Activated CD8-positive, alpha-beta T cell treated with anti-CD3 and anti-CD28 coated beads for 36 hours (primary cell): ENCODE measurements around the gene FXYD3. TPM values are rescaled to one million over a fixed set of nuclear protein-coding genes. Genes with fewer than 3 reads are reported as not detected.

ENCODE experiments used
- ATAC-seq: fragments of 200-7000 bp; cut with Tn5 transposase; one replicate; pipeline ENCODE4 v1.10.0; 2021; ENCODE audit warnings: mild to moderate bottlenecking, moderate library complexity
- CTCF ChIA-PET: fragments of 350-600 bp; sonication (Branson Sonifier 250); formaldehyde crosslinking; loops from one replicate; lab custom pipeline; 2021; ENCODE audit warnings: antibody characterized with exemption; lab: Charles Lee
- POLR2A ChIA-PET: fragments of 350-600 bp; sonication (Branson Sonifier 250); formaldehyde crosslinking; loops from one replicate; lab custom pipeline; 2021; ENCODE audit warnings: antibody characterized with exemption; lab: Charles Lee
- DNase-seq: peaks from one replicate; pipeline ENCODE4 v3.0.0-alpha.2; 2020
- H3K27ac Mint-ChIP-seq: one replicate; pipeline ENCODE4 v1.8.0; 2021; ENCODE audit warnings: mild to moderate bottlenecking, mixed read lengths
- H3K27me3 Mint-ChIP-seq: one replicate; pipeline ENCODE4 v1.8.0; 2021; ENCODE audit warnings: mixed read lengths
- H3K36me3 Mint-ChIP-seq: one replicate; pipeline ENCODE4 v1.8.0; 2021; ENCODE audit warnings: low read depth, mixed read lengths
- H3K4me1 Mint-ChIP-seq: one replicate; pipeline ENCODE4 v1.8.0; 2021; ENCODE audit warnings: low read depth, mixed read lengths
- H3K4me3 Mint-ChIP-seq: one replicate; pipeline ENCODE4 v1.8.0; 2021; ENCODE audit warnings: mild to moderate bottlenecking, moderate library complexity, mixed read lengths
- H3K9me3 Mint-ChIP-seq: one replicate; pipeline ENCODE4 v1.8.0; 2021; ENCODE audit warnings: mixed read lengths
- intact Hi-C: fragments of 100-400 bp; cut with micrococcal nuclease; formaldehyde crosslinking; loops from one replicate; pipeline ENCODE4 v1.10.0; 2022
- total RNA-seq, 2 experiments: library from RNA; stranded (reverse); gene quantifications; one replicate each; pipeline ENCODE4 v1.2.3, GENCODE V29; 2021
- TF ChIP-seq, protein P1 (sequence below): fragments of 200-600 bp; IDR thresholded peaks from one replicate; pipeline ENCODE4 v1.8.0; 2022; ENCODE audit warnings: antibody characterized with exemption, mild to moderate bottlenecking

The FXYD3 gene, protein sequence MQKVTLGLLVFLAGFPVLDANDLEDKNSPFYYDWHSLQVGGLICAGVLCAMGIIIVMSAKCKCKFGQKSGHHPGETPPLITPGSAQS
- total RNA-seq: not detected

DNA sequence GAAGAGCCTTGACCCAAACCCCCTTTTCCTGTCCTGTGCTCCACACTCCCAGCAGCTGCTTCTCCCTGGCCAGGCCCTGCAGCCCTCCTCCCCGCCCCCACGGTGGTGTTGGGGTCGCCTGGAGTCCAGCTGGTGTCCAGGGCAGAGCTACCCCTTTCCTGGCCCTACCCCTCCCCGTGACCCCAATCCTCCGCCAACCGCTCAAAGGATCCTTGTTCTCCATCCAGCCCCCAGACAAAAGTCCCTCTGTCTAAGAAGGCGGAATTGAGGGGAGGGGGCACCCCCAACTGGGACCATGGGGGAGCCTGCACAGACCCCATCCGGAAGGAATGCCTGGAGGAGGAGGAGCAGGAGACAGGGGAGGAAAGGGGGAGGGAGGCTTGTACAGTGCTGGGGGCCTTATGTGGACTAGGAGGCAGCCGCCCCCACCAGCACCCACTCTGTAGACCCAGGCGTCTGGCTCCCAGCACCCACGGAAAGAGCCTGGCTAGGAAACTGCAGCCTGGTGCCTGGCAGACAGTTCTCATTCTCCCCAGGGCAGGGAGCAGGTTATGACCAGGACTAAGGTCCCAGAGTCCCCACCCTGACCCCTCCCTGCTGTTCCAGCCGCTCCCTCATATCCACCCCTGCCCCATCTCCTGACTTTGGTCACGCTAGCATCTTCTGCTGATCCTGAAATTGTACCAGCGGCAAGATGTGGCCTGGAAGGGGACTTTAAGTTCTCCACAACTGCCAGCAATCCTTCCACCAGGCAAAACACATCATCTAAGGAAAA is at the start of gene FXYD3:
FXYD3 (plus strand) TSS at position 647 of the 775 bp plus-strand sequence. CDS start 3,554 bp downstream, outside the sequence.
- H3K9me3 Mint-ChIP-seq: no peaks in the 10 kb centered on the region
- peak within 1 kb of the TSS; percentile 19 for H3K4me3 Mint-ChIP-seq
- TF ChIP-seq, protein P1, sequence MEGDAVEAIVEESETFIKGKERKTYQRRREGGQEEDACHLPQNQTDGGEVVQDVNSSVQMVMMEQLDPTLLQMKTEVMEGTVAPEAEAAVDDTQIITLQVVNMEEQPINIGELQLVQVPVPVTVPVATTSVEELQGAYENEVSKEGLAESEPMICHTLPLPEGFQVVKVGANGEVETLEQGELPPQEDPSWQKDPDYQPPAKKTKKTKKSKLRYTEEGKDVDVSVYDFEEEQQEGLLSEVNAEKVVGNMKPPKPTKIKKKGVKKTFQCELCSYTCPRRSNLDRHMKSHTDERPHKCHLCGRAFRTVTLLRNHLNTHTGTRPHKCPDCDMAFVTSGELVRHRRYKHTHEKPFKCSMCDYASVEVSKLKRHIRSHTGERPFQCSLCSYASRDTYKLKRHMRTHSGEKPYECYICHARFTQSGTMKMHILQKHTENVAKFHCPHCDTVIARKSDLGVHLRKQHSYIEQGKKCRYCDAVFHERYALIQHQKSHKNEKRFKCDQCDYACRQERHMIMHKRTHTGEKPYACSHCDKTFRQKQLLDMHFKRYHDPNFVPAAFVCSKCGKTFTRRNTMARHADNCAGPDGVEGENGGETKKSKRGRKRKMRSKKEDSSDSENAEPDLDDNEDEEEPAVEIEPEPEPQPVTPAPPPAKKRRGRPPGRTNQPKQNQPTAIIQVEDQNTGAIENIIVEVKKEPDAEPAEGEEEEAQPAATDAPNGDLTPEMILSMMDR: no peak
- H3K36me3 Mint-ChIP-seq: no peaks in the 10 kb centered on the region
- POLR2A ChIA-PET: no interaction called here
- ATAC-seq: no peak
- intact Hi-C loops: no loop called here
- no peak for DNase-seq
- H3K4me1 Mint-ChIP-seq: peaks cover 5% of the 10 kb centered on the region
- H3K27me3 Mint-ChIP-seq: no peaks in the 10 kb centered on the region
- no peak within 1 kb of the TSS for H3K27ac Mint-ChIP-seq
- CTCF ChIA-PET: interaction anchor here (0.7 to 2.5 kb wide), 19 partner anchors 8 to 277 kb away, joined by 3 to 11 read pairs (median 3); partner anchors contain the start of genes FXYD5, HAMP and LGI4

DNA sequence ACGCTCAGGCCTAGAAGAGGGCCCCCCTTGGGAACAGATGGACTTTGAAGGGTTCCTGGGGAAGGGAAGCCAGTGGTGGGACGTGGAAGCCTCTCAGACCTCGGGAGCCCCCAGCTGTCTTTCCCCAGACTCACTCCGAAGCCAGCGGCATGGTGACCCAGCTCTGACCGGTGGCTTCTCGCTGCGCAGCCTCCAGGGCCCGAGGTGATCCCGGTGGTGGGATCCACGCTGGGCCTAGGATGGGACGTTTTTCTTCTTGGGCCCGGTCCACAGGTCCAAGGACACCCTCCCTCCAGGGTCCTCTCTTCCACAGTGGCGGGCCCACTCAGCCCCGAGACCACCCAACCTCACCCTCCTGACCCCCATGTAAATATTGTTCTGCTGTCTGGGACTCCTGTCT is 49.5 kb upstream of the FXYD3 start:
- intact Hi-C loops: loop anchor here (2.0 kb wide), 1 partner anchor 69 kb away; the partner anchor contains the start of gene LGI4
- TF ChIP-seq, protein P1: no peak
- ChIA-PET POLR2A (interaction anchor here (0.9 to 1.2 kb wide), 3 partner anchors 17 to 229 kb away, joined by 3 read pairs; no protein-coding TSS in a partner anchor), CTCF (interaction anchor here (0.6 to 2.7 kb wide), 36 partner anchors 8 to 385 kb away, joined by 3 to 42 read pairs (median 5); partner anchors contain the start of gene LGI4)
- Mint-ChIP-seq H3K4me1 (peaks cover 20% of the 10 kb centered on the region), H3K4me3 (no peak overlapping the region), H3K36me3 (no peaks in the 10 kb centered on the region), H3K27me3 (no peaks in the 10 kb centered on the region), H3K9me3 (peaks cover 6% of the 10 kb centered on the region), H3K27ac (no peak overlapping the region)
- DNase-seq: no peak
- ATAC-seq: no peak

DNA sequence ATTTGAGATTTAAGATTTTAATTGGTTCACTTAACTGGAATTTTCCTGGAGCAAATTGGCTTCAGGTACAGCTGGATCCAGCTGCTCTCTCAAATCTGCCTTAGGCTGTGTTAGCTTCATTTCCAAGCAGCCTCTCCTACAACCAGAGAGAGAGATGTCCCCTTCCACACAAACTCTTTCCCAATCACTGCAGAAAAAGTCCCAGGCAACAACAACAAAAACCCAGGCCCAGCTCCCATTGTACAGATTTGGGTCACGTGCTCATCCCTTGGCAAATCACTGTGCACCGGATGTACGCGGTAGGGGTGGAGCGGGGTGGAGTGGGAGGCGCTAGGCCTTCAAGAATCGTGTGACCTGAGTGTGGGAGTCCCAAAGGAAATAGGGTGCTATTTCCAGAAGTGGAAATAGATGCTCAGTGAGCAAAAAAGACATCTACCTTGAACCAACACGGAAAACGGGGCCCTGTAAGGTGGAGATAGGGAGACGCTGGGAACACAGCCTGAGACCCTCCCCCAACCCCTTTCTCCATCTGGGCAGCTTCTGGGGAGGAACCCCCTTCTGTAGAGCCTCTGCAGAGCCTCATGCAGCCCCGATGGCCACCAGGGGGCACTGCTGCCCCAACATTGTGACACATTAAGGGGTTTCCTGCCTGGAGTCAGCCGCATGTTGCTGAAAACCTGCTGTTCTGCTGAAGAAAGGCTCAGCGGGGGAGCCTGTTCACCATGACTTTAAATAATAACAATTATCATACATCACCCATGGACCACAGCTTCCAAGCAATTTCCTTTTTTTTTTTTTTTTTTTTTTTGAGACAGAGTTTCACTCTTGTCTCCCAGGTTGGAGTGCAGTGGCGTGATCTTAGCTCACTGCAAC is 48.7 kb upstream of the FXYD3 start:
- H3K4me3 Mint-ChIP-seq: peak overlapping the region; percentile 57
- CTCF ChIA-PET: interaction anchor here (0.6 to 2.7 kb wide), 50 partner anchors 9 to 641 kb away, joined by 3 to 42 read pairs (median 4); partner anchors contain the start of genes FXYD3 and LGI4
- H3K27me3 Mint-ChIP-seq: no peaks in the 10 kb centered on the region

DNA sequence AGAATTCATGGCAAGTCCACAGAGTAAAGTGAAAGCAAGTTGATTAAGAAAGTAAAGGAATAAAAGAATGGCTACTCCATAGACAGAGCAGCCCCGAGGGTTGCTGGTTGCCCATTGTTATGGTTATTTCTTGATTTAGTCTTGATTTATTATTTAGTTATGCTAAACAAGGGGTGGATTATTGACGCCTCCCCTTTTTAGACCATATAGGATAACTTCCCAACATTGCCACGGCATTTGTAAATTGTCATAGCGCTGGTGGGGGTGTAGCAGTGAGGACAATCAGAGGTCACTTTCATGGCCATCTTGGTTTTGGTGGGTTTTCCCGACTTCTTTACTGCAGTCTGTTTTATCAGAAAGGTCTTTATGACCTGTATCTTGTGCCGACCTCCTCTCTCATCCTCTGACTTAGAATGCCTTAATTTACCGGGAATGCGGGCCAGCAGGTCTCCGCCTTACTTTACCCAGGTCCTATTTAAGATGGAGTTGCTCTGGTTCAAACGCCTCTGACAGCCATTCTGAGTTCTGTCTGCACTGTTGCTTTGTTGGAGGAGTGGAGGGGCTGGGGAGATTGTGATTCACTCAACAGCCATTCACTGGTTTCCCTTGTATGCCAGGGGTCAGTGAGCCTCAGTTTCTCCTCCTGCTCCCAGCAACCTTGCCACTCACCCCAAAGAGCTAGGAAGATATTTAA is 46.5 kb upstream of the FXYD3 start:
- peaks cover 6% of the 10 kb centered on the region for H3K9me3 Mint-ChIP-seq
- no peak overlapping the region for H3K4me3 Mint-ChIP-seq
- H3K27ac Mint-ChIP-seq: no peak overlapping the region
- DNase-seq (no peak), ATAC-seq (no peak)
- no peaks in the 10 kb centered on the region for H3K36me3 Mint-ChIP-seq
- no peaks in the 10 kb centered on the region for H3K27me3 Mint-ChIP-seq
- intact Hi-C loops: no loop called here
- ChIA-PET POLR2A (no interaction called here), CTCF (interaction anchor here (1.2 to 2.6 kb wide), 7 partner anchors 13 to 72 kb away, joined by 3 to 10 read pairs (median 4); partner anchors contain the start of gene LGI4)
- TF ChIP-seq, protein P1: no peak
- peaks cover 12% of the 10 kb centered on the region for H3K4me1 Mint-ChIP-seq

More for the DNA sequence above, 48.7 kb upstream of the FXYD3 start:
- no peaks in the 10 kb centered on the region for H3K36me3 Mint-ChIP-seq
- ATAC-seq (peak; percentile 92), DNase-seq (peak; percentile 97)
- H3K4me1 Mint-ChIP-seq: peaks cover 20% of the 10 kb centered on the region
- TF ChIP-seq, protein P1: peak; percentile 86
- H3K27ac Mint-ChIP-seq: peak overlapping the region; percentile 55
- intact Hi-C loops: loop anchor here (2.0 kb wide), 1 partner anchor 68 kb away; the partner anchor contains the start of gene LGI4
- POLR2A ChIA-PET: interaction anchor here (0.6 to 1.4 kb wide), 6 partner anchors 8 to 228 kb away, joined by 3 to 4 read pairs (median 3); no protein-coding TSS in a partner anchor
- peaks cover 6% of the 10 kb centered on the region for H3K9me3 Mint-ChIP-seq
